Chondrocyte (in vitro differentiated cells): ENCODE data around the gene HSPA14. TPM values are rescaled to one million over a fixed set of nuclear protein-coding genes. Genes with fewer than 3 reads are reported as not detected.
"Not testable (repeated sequence)": the region's sequence is repeated elsewhere in the genome, so short reads cannot be mapped to it uniquely, and the experiment has no call there.

Source experiments
- DNase-seq: peaks from one replicate; pipeline ENCODE4 v3.0.0; 2021; ENCODE audit warnings: mixed read lengths, low spot score
- H3K27ac Mint-ChIP-seq: one replicate; pipeline ENCODE4 v1.8.0; 2021; ENCODE audit warnings: mild to moderate bottlenecking, moderate library complexity, mixed read lengths; ENCODE audit not compliant: unreplicated experiment
- H3K27me3 Mint-ChIP-seq: 2 replicates; pipeline ENCODE4 v1.8.0; 2021; ENCODE audit warnings: low read depth, mixed read lengths
- H3K36me3 Mint-ChIP-seq: 2 replicates; pipeline ENCODE4 v1.8.0; 2021; ENCODE audit warnings: low read depth, mixed read lengths
- H3K4me1 Mint-ChIP-seq: 2 replicates; pipeline ENCODE4 v1.8.0; 2021; ENCODE audit warnings: low read depth, mild to moderate bottlenecking, mixed read lengths
- H3K4me3 Mint-ChIP-seq: one replicate; pipeline ENCODE4 v1.8.0; 2021; ENCODE audit warnings: mild to moderate bottlenecking, moderate library complexity, mixed read lengths; ENCODE audit not compliant: unreplicated experiment
- H3K9me3 Mint-ChIP-seq: 2 replicates; pipeline ENCODE4 v1.8.0; 2021; ENCODE audit warnings: low read depth, mixed read lengths
- CTCF ChIP-seq: fragments of 200-600 bp; sonication (generic); IDR thresholded peaks from 2 replicates; pipeline ENCODE4 v1.5.0; 2021; ENCODE audit warnings: antibody characterized with exemption, mild to moderate bottlenecking, moderate library complexity
- total RNA-seq: library from RNA; stranded (reverse); gene quantifications from 3 replicates; pipeline ENCODE4 v1.2.1, GENCODE V29; 2021

HSPA14 gene
- total RNA-seq, 1 donor from 2014 or later = 7.0 TPM

GRCh38 chr10:14806318-14806717, 31.8 kb upstream of the HSPA14 start:
- no peak for DNase-seq
- H3K9me3 Mint-ChIP-seq = peaks cover 2% of the 10 kb centered on the region
- H3K4me3 Mint-ChIP-seq = no peak overlapping the region
- H3K27me3 Mint-ChIP-seq = no peaks in the 10 kb centered on the region
- H3K27ac Mint-ChIP-seq = no peak overlapping the region
- no peaks in the 10 kb centered on the region for H3K4me1 Mint-ChIP-seq
- H3K36me3 Mint-ChIP-seq = no peaks in the 10 kb centered on the region
- no peak for TF ChIP-seq CTCF

GRCh38 chr10:14810969-14811953, 26.8 kb upstream of the HSPA14 start:
- DNase-seq = no peak
- H3K27me3 Mint-ChIP-seq = no peaks in the 10 kb centered on the region
- H3K4me3 Mint-ChIP-seq = no peak overlapping the region
- no peaks in the 10 kb centered on the region for H3K4me1 Mint-ChIP-seq
- H3K9me3 Mint-ChIP-seq = no peaks in the 10 kb centered on the region
- H3K27ac Mint-ChIP-seq = no peak overlapping the region
- H3K36me3 Mint-ChIP-seq = no peaks in the 10 kb centered on the region
- TF ChIP-seq CTCF = peak; percentile 29

- Mint-ChIP-seq H3K9me3 (no peaks in the 10 kb centered on the region), H3K27me3 (no peaks in the 10 kb centered on the region), H3K27ac (no peak overlapping the region), H3K4me3 (no peak overlapping the region), H3K4me1 (no peaks in the 10 kb centered on the region), H3K36me3 (no peaks in the 10 kb centered on the region)
- TF ChIP-seq CTCF = no peak
- DNase-seq = no peak
Measured at GRCh38 chr10:14812271-14812670, 25.8 kb upstream of the HSPA14 start.

GRCh38 chr10:14815681-14816080, 22.4 kb upstream of the HSPA14 start:
- H3K27me3 Mint-ChIP-seq = no peaks in the 10 kb centered on the region
- H3K27ac Mint-ChIP-seq = no peak overlapping the region
- no peak for DNase-seq
- no peaks in the 10 kb centered on the region for H3K36me3 Mint-ChIP-seq
- H3K4me3 Mint-ChIP-seq = no peak overlapping the region
- no peak for TF ChIP-seq CTCF
- peaks cover 6% of the 10 kb centered on the region for H3K4me1 Mint-ChIP-seq
- H3K9me3 Mint-ChIP-seq = no peaks in the 10 kb centered on the region

- not testable (repeated sequence) for H3K4me3 Mint-ChIP-seq, DNase-seq, H3K36me3 Mint-ChIP-seq, H3K4me1 Mint-ChIP-seq, H3K27me3 Mint-ChIP-seq, H3K9me3 Mint-ChIP-seq, H3K27ac Mint-ChIP-seq
Measured at GRCh38 chr10:14816717-14817116, 21.4 kb upstream of the HSPA14 start.
